Kidney tubule cell (primary cell): ENCODE data around the gene KCNK3.
"Not testable (repeated sequence)": the region's sequence is repeated elsewhere in the genome, so short reads cannot be mapped to it uniquely, and the experiment has no call there.

Experiments used
- DNase-seq: peaks from one replicate; pipeline ENCODE4 v3.0.0-alpha.2; 2018; ENCODE audit warnings: low spot score

KCNK3 gene

GRCh38 chr2:26692279-26692896, at the start of gene KCNK3:
Gene KCNK3 (plus strand): TSS chr2:26692722. CDS start chr2:26692876, 154 bp downstream.
- peak; percentile 68 for DNase-seq

GRCh38 chr2:26644188-26644835, 48.2 kb upstream of the KCNK3 start:
- no peak for DNase-seq

GRCh38 chr2:26645762-26646161, 46.8 kb upstream of the KCNK3 start:
- DNase-seq, result no peak

GRCh38 chr2:26646986-26647672, 45.4 kb upstream of the KCNK3 start:
- DNase-seq, result no peak

GRCh38 chr2:26647981-26648380, 44.5 kb upstream of the KCNK3 start:
- no peak for DNase-seq

- no peak for DNase-seq
Measured at GRCh38 chr2:26648516-26648915, 44.0 kb upstream of the KCNK3 start.

- DNase-seq, result no peak
Measured at GRCh38 chr2:26649322-26649721, 43.2 kb upstream of the KCNK3 start.

- DNase-seq, result no peak
Measured at GRCh38 chr2:26649992-26650712, 42.4 kb upstream of the KCNK3 start.

- DNase-seq, result no peak
Measured at GRCh38 chr2:26650713-26651469, 41.6 kb upstream of the KCNK3 start.

- no peak for DNase-seq
Measured at GRCh38 chr2:26651470-26651771, 41.1 kb upstream of the KCNK3 start.

GRCh38 chr2:26651799-26652198, 40.7 kb upstream of the KCNK3 start:
- DNase-seq, result no peak

GRCh38 chr2:26652361-26653041, 40.0 kb upstream of the KCNK3 start:
- no peak for DNase-seq

GRCh38 chr2:26653207-26654060, 39.1 kb upstream of the KCNK3 start:
- no peak for DNase-seq

GRCh38 chr2:26654061-26654340, 38.5 kb upstream of the KCNK3 start:
- DNase-seq, result no peak

GRCh38 chr2:26655120-26655519, 37.4 kb upstream of the KCNK3 start:
- not testable (repeated sequence) for DNase-seq

GRCh38 chr2:26655611-26656195, 36.8 kb upstream of the KCNK3 start:
- DNase-seq, result no peak

- DNase-seq, result no peak
Measured at GRCh38 chr2:26657265-26657664, 35.3 kb upstream of the KCNK3 start.

GRCh38 chr2:26658691-26659346, 33.7 kb upstream of the KCNK3 start:
- DNase-seq, result no peak

GRCh38 chr2:26660363-26660962, 32.1 kb upstream of the KCNK3 start:
- DNase-seq, result no peak
